ENCODE data around the gene SEMA4G.
"Not testable (repeated sequence)": the region's sequence is repeated elsewhere in the genome, so short reads cannot be mapped to it uniquely, and the experiment has no call there.

Gene SEMA4G

DNA sequence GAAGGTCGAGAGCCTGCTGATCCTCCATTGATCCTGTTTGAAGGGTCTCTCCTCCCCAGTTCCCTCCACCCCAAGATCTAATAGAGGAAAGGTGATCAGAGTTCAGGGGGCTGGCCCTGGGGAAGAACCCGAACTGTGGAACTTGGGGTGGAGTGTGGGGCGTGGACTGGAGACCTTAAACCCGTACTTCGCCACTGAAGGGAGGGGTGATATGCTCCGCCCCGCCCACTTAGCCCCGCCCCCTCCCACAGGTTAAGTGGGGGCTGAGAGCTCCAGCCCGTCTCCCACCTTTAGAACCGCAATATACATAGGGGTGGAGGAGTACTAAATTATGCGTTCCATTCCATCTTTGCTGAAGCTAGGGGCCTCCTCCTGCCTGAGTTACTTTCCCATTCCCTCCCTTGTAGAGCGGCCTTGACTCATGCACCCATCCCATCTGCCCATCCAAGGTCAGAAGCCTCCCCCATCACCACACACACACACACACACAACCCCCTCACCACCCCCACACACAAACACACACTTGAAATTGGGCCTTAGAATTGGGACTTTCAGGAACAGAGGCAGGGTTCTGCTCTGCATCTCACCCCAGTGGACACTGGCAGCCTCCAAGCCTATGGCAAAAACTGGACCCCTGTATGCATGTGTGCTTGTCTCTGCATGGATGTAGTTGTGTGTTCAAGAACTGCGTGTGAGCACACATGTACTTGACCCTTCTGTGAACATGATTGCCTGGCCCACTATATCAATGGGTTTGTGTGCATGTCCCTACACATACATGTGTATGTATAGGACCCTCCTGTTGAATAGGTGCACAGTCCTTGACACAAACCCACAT lies 991 bp downstream of the SEMA4G start:
- DNase-seq (ENCODE audit: low read depth) = no peak

DNA sequence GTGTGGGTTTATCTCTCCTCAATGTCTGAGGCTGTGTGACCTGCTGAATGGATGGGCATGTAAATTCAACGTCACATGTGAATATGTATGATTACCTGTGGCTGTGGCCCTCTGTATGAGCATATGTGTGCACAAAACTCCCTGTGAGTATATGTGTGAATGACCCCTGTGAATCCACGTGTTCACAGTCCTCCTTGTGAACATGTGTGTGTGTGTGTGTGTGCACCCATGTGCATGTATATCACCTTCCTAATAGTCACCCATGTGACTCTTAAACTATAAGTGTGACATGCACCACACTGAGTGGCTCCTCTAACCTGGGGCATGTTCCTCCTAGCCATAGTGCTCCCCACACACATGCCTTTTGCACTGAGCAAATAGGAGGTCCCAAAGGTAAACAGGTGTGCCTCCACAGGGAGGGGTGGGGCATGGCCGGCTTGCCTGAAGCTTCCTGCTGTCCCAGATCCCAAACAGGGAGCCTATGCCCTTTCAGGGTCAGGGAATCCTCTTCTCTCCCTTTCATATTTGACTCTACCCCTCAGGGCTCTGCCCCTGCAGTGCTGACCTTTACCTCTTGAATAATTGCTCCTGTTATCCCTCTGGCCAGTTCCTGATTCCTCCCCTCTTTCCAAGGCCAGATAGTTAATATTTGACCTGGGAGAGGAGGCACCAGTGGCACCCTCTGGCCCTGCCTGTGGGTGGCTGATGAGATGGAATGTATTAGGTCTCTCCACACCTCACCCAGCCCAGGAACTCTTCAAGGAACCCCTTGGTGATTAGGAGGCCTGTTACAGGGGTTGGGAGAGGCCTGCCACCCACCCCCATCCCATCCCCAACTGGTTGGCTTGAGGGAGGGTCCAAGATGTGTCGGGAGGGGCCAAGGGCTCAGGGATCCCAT lies 1.9 kb downstream of the SEMA4G start:
- DNase-seq (ENCODE audit: low read depth) = no peak

DNA sequence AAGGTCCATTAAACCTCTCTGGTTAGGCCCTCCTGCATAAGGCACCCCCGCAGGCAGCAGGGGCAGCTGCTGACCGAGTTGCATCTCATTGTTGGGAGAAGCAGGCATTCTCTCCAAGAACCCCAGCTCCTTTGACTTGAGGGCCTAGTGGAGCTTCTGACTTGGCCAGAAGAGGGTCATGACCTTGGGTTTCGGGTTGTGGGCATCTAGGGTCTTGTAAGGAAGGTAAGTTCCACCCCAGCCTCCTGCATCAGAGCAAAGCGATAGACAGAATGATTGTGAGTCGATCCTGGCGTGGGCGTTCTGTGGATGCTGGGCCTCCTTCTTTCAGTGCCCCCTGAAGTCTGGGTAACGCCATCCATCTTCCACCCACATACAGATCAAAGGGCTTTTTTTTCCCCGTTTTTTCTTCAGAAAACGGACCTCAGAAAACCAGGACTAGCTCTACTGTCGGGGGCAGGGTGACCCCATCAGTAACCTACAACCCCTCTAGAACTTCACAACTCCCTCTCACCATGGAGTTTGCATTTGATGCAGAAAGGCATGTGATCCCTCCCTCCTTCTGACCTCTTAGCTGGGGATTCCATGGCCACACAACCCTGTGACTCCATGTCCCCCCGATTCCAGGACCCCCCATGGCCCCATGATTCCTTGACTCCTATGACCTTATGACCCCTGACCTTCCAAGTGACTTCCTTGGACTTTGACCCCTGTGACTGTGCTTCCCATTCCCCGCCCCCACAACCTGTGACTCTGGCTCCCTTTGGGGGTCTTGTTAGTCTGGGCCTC lies 3.0 kb downstream of the SEMA4G start:
- DNase-seq (ENCODE audit: low read depth) = no peak

DNA sequence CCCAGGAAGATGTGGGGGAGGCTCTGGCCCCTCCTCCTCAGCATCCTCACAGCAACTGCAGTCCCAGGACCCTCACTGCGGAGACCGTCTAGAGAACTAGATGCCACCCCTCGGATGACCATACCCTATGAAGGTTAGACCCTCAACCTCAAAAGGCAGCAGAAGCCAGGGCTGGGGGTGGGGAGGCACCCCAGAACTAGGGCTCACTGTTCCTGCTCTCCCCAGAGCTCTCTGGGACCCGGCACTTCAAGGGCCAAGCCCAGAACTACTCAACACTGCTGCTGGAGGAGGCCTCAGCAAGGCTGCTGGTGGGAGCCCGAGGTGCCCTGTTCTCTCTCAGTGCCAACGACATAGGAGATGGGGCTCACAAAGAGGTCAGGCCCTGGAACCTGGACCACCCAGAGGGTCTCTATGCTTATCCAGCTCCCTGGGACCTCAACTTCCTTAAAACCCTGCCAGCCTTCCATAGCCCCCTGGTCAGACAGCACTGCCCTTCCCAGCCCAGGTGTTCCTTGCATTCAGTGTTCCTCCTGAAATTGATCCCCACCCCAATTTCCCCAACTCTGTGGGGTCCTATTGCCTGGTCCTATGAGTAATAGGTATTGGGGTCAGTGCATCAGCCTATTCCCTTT lies 3.7 kb downstream of the SEMA4G start:
- no peak for DNase-seq (ENCODE audit: low read depth)

DNA sequence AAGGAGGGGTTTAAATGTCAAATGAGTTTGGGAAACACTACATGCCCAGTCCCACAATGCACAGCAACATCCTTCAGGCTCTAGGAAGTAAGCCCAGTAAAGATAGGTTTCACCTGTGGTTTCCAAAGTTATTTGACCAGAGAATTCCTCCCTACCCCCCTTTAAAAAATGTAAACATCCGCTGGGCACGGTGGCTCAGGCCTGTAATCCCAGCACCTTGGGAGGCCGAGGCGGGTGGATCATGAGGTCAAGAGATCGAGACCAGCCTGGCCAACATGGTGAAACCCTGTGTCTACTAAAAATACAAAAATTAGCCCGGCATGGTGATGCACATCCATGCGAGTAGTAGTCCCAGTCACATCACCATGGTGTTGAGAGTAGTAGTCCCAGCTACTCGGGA lies 6.1 kb downstream of the SEMA4G start:
- DNase-seq (ENCODE audit: low read depth) = not testable (repeated sequence)

DNA sequence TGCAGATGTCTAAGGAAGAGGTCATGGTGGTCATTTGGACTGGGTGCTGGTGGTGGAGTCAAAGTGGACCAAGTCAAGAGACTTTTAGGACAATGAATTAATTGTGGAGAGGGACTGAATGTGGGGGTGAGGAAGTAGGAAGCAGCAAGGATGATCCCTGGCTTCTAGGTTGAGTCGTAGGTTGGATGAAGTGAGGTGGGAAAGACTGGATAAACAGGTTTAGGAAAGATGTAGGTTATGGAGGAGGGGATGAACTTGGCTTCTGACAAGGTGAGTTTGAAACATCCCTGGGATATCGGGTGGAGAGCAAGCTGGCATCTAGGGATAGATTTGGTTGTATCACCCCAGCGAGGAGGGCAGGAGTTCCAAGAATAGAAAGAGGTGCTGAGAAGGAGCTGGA lies 7.6 kb downstream of the SEMA4G start:
- DNase-seq (ENCODE audit: low read depth) = no peak

DNA sequence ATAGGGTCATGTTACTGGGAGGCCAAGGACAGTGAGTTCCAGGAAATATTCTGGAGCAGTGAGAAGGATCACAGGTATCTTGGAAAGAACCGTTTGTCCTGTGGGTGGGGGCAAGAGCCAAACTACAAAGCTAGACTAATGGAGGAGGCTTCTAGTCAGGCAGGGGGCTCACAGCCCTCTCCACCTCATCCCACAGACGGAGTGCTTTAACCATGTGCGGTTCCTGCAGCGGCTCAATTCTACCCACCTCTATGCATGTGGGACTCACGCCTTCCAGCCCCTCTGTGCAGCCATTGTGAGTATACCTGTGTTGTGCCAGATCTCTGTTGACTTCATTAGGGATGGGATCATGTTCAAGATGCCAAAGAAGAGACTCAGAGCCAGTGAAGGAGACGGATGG lies 8.1 kb downstream of the SEMA4G start:
- no peak for DNase-seq (ENCODE audit: low read depth)

DNA sequence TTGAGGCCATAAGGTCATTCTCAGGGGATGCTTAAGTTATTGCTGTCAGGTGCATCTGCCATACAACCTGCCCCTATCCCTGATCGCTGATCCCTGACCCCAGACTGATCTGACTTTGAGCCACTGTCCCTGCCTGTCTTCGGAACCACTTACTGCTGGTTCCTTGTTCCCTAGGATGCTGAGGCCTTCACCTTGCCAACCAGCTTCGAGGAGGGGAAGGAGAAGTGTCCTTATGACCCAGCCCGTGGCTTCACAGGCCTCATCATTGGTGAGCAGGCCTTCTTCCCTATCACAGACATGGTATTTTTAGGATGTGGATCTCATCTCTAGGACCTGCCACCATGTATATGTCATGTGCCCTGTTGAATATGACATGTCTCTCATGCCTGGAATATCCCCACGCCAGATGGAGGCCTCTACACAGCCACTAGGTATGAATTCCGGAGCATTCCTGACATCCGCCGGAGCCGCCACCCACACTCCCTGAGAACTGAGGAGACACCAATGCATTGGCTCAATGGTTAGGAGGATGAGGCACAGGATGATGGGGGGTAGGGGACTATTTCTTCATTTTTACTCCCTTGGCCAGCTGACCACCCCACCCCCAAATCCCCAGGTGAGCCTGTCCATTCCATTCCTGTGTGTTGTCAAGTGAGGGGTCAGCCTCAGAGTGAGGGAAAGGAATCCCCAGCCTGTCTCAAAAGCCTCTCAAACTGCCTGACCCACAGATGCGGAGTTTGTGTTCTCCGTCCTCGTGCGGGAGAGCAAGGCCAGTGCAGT lies 9.0 kb downstream of the SEMA4G start:
- DNase-seq (ENCODE audit: low read depth) = no peak

DNA sequence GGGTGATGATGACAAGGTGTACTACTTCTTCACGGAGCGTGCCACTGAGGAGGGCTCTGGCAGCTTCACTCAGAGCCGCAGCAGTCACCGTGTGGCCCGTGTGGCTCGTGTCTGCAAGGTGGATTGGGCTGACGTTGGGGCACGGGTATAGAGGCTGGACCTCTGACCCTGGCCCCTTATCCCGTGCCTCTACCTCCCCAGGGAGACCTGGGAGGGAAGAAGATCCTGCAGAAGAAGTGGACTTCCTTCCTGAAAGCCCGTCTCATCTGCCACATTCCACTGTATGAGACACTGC lies 9.5 kb downstream of the SEMA4G start:
- DNase-seq (ENCODE audit: low read depth) = no peak

DNA sequence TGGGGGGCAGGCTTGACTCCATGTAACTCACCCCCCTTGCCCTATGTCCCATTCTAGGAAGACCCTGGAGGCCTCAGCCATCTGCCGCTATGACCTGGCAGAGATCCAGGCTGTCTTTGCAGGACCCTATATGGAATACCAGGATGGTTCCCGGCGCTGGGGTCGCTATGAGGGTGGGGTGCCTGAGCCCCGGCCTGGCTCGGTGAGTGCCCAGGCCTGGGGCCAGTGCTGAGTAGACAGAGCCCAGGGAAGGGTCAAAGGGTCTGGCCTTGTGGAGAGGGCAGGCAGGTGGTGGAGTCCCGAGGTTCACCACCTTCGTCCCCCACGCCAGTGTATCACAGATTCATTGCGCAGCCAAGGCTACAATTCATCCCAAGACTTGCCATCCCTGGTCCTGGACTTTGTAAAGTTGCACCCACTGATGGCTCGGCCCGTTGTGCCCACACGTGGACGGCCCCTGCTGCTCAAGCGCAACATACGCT lies 10.5 kb downstream of the SEMA4G start:
- DNase-seq (ENCODE audit: low read depth) = no peak

DNA sequence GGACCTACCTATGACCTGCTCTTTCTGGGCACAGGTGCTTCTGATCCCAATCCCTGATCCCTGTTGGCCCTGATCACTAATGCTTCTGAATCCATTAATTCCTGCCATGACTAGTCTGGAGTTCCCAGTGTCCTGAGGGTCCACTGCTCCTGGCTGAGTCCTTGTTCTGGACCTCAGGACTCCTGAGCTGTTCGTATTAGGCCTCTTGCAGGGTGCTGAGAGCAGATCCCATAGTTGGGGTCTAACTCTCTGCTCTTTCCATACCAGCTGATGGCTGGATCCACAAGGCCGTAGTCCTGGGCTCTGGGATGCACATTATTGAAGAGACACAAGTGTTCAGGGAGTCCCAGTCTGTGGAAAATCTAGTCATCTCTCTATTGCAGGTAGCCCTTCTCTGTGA lies 11.0 kb downstream of the SEMA4G start:
- DNase-seq (ENCODE audit: low read depth) = no peak

DNA sequence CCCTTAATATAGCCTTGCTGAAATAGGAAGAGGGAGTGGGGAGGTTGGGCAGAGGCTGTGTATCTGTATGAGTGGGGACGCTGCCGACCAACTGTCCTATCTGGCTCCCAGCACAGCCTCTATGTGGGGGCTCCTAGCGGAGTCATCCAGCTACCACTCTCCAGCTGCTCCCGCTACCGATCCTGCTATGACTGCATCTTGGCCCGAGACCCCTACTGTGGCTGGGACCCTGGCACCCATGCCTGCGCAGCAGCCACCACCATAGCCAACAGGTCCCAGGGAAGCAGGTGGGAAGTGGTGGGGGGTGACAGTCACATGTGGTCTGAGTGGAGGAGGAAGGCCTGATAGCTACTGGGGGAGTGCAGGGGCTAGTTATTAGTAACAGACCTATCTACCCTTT lies 11.4 kb downstream of the SEMA4G start:
- no peak for DNase-seq (ENCODE audit: low read depth)

DNA sequence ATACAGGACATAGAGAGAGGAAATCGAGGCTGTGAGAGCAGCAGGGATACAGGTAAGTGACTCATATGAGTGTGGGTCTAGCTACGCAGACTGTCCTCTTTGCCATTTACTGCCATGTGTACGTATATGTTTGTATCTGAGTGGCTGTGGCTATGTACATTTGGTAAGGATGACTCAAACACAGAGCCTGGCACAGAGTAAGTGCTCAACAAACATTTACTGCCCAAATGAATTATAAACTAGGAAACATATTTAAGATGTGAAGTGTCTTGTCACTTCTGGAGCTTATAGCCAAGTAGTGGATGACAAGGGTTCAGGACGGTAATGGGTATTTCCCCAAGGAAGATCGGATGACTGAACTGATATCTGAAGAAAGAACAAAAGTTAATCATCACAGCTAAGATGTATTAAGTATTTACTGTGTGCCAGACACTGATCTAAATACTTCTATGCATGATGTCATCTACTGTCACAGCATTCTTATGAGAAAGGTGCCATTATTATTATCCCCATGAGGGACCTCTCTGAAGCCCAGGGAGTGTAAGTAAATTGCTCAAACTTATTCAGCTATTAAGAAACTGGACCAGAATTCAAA lies 12.0 kb downstream of the SEMA4G start:
- DNase-seq (ENCODE audit: low read depth) = no peak

DNA sequence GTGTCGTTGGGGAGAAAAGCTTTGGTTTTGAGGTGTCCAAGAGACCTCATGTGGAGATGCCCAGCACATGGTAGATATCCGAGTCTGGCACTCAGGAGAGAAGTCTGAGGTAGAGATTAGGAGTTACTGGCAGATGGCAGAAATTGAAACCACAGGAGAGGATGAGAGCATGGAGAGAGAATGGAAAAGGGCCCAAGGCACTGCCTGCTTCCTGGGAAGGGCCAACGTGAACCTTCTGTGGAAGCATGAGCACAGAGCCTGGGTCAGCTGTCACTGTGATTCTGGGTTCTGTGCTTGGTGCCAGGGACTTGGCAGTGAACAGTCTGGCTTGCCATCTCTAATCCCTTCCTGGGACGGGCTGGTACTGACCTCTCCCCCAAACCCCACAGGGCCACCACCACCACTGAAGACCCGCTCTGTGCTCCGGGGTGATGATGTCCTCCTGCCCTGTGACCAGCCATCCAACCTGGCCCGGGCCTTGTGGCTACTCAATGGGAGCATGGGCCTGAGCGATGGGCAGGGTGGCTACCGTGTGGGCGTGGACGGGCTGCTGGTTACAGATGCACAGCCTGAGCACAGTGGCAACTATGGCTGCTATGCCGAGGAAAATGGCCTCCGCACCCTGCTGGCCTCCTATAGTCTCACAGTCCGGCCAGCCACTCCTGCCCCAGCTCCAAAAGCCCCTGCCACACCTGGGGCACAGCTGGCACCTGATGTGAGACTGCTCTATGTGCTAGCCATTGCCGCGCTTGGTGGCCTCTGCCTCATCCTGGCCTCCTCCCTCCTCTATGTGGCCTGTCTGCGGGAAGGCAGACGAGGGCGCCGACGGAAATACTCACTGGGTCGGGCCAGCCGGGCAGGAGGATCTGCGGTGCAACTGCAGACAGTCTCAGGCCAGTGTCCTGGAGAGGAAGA lies 13.9 kb downstream of the SEMA4G start:
- no peak for DNase-seq (ENCODE audit: low read depth)

DNA sequence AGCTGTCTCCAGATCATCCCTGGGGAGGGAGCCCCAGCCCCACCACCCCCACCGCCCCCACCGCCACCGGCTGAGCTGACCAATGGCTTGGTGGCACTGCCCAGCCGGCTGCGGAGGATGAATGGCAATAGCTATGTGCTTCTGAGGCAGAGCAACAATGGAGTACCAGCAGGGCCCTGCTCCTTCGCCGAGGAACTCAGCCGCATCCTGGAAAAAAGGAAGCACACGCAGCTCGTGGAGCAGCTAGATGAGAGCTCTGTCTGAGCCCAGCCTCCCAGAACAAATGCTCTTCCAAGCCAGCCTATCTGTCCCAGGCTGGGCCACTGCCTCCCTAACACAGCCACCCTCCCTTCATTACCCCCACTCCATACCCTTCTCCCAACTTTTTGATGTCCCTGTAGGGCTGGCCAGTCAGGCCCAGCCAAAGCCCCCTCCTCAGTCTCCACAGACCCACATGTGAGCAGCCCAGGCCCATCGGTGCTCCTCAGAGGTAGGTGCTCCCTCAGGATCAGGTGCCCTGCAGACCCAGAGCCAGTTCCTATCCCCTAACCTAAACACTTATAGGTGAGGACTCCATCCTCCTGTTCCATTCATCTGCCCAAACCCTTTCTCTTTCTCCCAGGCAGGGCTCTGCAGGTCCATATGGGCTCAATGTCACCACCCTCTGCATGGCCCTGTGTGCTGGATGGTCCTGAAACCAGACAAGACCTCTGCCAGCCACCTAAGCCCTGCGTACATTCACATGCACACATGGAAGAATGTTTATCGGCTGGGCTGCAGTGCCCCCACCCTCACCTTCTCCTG lies 14.8 kb downstream of the SEMA4G start:
- DNase-seq (ENCODE audit: low read depth) = no peak

DNA sequence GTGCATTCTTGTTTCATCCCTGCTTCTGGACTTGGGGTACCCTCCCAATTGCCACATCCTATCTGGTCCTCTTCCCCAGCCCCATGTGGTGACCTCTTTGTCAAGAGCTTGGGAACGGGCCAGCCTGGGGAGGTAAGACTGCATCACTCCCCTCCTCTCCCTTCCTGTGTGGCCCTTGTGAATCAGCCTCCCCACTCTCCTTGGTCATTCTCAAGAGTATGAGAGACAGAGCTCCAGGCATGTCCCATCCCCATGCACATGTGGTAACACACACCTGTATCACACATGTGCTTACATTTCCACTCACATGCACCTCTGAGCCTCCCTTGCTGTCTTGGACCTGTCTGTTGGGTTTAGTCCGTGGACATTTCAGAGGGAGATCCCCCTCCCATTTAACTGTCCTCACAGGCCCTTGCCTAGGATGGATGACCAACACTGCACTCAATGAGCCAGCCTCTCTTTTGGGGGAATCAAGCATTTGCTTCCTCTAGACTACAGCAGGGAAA lies 15.4 kb downstream of the SEMA4G start:
- no peak for DNase-seq (ENCODE audit: low read depth)

DNA sequence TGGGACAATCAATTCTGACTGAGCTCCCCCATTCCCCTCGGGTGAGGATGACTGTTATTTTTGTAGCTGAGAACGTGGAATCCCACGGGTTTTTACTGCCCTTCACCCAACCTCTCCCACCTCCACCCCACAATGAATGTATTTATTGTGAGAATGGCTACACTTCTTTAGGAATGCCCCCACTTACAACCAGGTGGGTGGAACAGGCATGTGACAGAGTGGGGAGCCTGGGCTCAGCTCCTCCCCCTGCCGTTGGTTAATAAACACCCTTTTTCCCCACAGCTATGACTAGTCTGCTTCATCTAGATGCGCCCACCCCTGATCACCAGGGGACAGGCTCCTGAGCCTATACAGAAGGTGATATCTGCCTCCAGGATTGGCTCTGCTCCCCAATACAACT lies 16.0 kb downstream of the SEMA4G start:
- no peak for DNase-seq (ENCODE audit: low read depth)

DNA sequence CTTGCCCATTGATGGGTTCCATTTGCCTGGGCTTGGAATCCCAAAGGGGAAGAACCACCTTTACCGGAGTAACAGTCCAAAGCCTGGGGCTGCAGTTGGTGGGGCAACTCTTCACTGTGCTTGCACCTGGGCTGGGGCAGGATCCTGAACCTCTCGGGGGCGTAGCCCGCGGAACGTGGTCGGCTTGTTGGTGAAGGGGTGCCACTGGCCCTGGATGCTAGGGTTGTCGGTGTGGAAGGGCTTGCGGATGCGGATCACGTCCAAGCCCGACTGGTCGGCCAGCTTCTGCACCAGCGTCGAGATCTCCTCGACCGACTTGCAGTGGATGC lies 17.3 kb downstream of the SEMA4G start:
- DNase-seq (ENCODE audit: low read depth) = no peak
